NCI-H82 treated with DMSO at 0.1 percent for 48 hours (cell line): ENCODE measurements around the gene AIG1.
"Not testable (repeated sequence)": the region's sequence is repeated elsewhere in the genome, so short reads cannot be mapped to it uniquely, and the experiment has no call there.

ENCODE experiments used
- DNase-seq: peaks from one replicate; lab custom pipeline; 2025; ENCODE audit not compliant: unreplicated experiment; lab: John Stamatoyannopoulos, UW

The AIG1 gene, protein sequence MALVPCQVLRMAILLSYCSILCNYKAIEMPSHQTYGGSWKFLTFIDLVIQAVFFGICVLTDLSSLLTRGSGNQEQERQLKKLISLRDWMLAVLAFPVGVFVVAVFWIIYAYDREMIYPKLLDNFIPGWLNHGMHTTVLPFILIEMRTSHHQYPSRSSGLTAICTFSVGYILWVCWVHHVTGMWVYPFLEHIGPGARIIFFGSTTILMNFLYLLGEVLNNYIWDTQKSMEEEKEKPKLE

DNA sequence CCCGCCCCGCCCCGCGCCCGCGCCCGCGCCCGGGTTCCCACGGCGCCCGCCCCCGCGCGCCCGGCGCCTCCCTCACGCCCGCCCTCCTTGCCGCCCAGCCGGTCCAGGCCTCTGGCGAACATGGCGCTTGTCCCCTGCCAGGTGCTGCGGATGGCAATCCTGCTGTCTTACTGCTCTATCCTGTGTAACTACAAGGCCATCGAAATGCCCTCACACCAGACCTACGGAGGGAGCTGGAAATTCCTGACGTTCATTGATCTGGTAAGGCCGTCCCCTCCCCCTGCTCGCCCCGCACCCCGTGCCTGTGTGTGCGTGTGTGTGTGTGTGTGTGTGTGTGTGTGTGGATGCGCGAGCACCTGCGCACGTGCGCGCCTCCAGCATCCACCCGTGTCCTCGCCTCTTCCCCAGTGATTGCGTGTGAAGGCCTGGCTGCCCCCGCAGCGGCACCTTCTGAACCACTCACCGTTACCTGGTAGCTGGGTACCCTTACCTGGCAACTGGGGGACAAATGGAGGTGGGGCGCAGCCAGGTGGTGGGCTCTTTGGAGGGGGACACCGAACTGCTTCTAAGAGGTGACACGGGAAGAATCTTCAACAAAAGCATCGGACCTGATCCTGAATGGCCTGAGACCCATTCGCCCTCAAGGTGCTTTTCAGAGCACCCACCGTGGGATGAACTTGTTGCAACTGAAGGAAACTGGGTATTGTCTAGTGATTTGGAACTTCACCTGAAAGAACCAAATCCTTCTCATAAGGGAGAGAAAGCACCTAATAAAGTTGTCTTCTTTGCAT, at the start of gene AIG1:
Gene AIG1, plus strand, starts transcription at position 84 of the 791 bp plus-strand sequence. Its CDS starts 37 bp downstream, at position 121.
- DNase-seq, result no peak

DNA sequence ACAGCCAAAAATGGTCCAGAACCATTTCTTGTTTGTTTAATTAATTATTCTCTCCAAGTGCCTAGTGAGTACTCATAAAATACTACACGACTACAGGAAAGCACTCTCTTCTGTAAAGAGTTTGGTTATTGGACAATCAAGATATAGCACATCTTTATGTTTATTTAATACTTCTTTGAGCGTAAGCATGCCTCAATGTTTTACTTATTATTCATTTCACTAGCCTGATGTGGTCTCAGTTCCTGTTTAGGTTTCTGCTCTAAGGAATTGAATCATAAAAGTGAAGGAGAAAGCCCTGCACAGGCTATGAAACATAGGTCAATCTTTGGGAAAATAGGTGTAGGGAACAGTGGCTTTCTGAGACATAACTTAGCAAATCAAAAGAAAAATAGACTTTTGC, 45.9 kb upstream of the AIG1 start:
- no peak for DNase-seq

DNA sequence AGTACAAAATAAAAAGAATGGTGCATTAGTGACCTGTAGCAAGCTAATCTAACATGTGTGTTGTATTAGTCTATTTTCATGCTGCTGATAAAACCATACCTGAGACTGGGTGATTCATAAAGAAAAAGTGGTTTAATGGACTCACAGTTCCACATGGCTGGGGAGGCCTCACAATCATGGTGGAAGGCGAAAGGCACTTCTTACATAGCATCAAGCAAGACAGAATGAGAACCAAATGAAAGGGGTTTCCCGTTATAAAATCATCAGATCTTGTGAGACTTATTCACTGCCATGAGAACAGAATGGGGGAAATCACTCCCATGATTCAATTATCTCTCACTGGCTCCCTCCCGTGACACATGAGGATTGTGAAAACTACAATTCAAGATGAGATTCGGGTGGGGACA, 45.4 kb upstream of the AIG1 start:
- DNase-seq, result no peak

DNA sequence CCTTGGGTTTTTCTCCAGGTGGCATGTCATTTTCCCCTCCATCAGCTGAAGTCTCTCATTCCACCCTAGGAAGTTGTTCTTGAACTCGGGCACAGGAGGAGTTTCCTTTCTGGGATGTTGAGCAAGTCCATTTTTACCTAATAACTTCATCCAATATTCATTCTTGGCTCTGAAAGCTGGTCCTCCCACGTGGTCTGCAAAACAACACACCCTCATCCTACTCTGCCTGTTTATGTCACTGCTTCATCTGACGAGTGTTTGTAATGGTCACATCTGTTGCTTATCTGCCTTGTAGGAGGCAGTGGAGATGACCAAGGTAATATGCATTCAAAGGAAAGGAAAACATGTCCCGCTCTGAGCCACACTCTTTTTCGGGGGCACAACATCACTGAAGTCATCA, 41.7 kb upstream of the AIG1 start:
- no peak for DNase-seq

DNA sequence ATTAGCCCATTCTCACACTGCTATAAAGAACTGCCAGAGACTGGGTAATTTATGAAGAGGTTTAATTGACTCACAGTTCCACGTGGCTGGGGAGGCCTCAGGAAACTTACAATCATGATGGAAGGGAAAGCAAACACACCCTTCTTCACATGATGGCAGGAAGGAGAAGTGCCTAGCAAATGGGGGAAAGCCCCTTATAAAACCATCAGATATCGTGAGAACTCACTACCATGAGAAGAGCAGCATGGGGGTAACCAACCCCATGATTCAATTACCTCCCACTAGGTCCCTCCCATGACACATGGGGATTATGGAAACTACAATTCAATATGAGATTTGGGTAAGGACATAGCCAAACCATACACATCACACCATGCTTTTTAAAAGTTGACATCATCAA, 39.8 kb upstream of the AIG1 start:
- not testable (repeated sequence) for DNase-seq

DNA sequence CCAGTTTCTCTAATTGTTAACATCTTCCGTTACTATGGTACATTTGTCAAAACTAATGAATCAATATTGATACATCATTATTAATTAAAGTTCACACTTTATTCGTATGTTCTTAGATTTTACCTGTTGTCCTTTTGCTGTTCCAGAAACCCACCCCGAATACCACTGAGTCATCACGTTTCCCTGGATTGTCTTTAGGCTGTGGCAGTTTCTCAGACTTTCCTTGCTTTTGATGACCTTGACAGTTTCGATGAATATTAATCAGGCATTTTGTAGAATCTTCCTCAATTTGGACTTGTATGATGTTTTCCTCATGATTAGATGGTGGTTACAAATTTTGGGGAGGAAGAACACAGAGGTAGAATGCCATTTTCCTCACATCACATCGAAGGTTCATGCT, 39.1 kb upstream of the AIG1 start:
- DNase-seq, result no peak

DNA sequence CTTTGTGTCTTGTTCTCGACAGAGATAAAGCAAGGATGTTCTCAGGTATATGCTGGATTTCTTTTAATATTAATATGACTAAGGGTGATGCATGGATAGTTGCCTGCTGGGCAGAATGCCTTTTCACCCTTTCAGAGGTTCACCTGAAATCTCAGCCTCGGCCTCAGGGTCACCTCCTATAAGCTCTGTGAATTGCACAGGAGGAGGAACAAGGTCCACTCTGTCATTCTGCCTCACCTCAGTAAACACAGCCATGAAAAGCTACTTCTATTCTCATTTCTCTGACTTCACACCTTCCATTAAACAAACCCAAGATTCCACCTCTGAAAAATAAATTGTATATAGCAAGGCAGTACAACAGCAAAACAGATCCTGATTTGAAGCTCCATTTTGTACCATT, 38.1 kb upstream of the AIG1 start:
- no peak for DNase-seq

DNA sequence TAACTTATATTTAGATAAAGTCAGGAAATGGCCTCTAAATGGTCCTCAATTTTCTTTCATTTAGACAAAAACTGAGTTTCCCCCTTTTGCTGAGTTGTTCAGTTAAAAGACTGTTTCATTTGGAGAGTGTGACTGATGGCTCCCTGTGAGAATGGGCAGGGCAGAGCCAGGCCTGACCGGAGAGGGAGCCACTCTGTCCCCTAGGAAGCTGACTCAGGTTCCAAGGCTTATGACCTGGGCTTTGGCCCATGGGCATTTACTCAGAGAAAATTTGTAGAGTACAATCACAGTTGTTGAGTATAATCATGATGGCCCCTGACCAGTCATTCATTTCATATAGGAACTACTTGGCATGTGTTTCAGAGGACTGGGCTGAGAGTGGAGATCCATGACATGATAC, 37.0 kb upstream of the AIG1 start:
- no peak for DNase-seq

DNA sequence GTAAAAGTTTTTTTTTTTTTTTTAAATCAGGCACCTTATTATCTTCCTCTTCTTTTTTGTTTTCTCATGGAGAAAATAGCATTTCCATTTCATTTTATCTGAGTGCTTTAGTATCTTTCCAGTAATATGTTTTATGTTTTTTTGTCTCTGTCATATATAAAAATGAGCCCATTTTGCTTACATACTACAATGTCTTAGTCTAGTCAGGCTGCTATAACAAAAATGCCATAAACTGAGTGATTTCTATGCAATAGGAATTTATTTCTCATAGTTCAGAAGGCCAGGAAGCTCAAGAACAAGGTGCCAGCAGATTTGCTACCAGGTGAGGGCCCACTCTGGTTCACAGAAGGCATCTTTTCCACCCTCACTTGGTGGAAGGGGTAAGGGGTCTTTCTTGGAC, 35.7 kb upstream of the AIG1 start:
- DNase-seq, result no peak

DNA sequence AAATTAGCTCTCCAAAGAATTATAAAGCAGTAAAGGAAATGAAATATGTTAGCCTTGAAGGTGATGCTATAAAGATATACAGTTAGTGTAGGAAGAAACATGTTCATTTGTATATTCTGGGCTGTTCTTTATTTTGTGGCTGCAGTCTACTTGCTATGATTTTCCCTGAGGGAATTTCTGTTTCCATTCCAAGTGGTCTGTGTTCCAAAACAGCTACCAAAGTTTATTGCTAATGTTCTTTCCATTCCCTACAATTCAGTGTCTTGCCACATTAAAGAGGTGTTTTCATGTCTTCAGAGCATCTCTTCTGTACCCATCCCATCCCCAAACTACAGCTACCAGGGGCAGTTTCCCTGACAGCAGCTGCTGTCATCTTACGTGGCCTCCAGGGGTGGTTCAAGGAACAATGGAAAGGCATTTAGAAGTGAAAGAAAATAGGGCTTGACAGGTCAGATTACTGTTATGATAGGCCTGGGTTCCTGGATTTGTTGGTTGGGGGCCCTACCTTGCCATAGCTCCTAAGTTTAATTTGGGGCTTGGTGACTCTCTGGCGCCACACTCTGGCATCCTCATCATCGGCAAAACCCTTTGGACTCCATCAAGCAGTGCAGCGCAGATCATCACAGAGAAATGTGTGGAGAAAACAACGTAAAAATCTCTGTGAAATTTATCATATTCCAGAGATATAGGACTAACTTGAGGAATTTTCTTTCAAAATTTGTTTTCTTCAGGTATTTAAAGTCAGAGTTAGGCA, 33.8 kb upstream of the AIG1 start:
- no peak for DNase-seq

DNA sequence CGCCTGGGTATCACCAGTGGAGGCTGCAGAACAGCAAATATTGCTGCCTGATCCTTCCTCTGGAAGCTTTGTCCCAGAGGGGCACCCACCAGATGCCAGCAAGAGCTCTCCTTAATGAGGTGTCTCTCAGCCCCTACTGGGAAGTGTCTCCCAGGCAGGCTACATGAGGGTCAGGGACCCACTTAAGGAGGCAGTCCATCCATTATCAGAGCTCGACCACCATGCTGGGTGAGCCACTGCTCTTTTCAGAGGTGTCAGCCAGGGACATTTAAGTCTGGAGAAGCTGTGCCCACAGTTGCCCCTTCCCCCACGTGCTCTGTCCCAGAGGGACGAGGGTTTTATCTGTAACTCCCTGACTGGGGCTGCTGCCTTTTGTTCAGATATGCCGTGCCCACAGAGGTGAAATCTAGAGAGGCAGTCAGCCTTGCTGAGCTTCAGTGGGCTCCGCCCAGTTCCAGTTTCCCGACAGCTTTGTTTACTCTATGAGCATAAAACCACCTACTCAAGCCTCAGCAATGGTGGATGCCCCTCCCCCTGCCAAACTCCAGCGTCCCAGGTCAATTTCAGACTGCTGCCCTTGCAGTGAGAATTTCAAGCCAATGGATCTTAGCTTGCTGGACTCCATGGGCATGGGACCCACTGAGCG, 25.9 kb upstream of the AIG1 start:
- no peak for DNase-seq

DNA sequence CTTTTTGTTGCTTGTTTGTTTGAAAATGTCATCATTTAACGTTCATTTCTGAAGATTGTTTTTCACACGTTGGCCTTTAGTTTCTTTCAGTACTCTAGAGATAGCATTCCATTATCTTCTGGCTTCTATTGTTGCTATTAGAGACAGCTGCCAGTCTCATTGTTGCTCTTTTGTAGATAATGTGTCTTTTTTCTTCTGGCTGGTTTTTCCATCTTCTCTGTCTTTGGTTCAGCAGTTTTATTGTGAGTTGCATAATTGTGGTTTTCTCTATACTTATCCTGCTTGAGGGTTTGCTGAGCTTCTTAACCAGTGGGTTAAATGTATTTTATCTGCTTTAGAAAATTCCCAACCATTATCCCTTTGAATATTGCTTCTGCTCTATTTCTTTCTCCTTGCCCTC, 23.2 kb upstream of the AIG1 start:
- DNase-seq, result no peak

DNA sequence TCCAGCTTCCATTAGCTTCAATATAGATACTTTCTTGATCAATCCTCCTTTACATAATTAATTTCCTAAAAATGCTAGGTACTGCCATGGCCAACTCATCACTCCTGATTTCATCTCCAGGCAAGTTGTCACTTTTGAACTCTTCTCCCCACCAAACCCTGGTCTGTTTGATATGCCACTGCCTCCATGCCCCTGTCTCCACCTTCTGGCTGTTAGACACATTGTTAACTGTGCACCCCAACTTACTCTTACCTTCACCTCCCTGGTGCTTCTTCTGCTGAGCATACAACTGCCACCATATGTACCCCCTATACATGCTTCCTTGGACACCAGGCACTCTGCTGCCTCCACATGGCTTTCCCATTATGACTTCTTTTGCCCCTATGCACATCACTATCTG, 21.9 kb upstream of the AIG1 start:
- no peak for DNase-seq

DNA sequence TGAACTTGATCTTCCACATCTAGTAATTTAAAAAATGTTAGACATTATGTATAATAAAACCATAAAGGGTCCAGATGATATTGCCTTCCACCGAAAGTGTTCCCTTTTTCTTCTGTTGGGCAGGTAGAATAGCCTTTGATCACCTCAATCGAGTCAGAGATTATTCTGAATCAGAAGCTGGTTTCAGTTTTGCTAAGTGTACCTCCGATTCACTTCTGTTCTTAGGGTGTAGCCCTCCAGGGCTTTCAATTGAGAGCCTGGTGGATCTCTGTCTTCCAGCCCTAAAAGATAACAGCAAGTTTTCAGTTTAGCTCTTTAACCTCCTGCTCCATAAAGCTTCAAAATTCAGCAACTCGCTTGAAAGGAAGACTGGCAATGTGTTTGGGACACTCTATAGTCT, 21.1 kb upstream of the AIG1 start:
- no peak for DNase-seq

DNA sequence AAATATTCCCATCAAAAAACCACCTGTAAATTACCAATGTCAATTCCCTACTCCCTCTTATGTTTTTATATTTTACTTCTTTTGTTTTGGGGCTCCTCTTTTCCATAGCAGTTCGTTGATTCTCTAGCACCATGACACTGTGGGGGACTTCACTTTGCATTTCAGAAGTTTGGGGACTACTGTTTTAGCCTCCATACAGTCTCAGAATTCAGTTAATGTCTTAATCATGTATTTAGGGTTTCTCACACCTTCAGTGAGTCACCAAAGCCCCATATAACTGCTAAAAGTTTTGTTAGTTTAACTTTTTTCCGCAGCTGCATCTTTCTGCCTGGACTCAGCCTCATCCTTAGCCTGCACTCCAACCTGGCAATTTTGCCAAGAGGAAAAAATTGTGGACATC, 20.7 kb upstream of the AIG1 start:
- no peak for DNase-seq

DNA sequence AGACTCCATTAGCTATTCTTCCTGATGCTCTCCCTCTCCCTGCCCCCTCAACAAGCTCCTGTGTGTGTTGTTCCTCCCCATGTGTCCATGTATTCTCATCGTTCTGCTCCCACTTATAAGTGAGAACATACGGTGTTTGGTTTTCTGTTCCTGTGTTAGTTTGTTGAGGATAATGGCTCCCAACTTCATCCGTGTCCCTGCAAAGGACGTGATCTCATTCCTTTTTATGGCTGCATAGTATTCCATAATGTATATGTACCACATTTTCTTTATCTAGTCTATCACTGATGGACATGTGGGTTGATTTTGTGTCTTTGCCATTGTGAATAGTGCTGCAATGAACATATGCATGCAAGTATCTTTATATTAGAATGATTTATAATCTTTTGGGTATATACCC, 16.3 kb upstream of the AIG1 start:
- not testable (repeated sequence) for DNase-seq

DNA sequence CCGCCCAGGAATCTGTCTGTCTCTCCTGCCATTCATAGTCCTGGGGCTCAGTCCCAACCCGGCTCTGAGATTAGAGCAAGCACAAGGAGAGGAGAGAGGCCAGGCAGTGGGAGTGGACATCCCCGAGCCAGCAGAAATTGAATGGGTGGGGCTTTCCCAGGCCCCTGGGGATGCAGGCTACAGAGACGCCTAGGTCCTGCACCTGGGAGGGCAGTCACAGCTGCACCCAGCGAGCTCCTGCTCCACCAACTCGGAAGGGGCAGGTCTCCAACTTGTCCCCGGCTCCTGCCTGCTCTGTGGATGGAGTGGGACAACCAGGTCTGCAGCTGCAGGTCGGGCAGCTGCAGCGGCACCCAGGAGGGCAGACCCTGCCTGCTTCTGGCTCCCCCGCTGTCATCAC, 11.1 kb upstream of the AIG1 start:
- DNase-seq, result no peak

DNA sequence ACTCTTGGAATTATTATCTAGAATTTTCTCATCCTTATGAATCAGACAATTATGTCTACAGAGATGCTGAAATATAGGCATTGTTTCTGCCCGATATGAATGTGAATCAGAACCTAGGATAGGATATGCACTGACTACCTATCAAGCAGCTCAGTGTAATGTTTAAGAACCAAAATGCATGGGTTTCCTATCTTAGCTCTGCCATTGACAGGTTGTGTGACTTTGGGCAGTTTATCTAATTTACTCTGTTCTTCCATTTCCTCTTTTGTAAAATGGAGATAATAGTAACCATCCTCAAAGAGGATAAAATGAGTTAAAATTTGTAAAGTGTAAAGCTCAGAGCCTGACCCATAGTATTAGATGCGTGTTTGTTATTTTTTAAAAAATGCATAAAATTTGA, 10.2 kb upstream of the AIG1 start:
- DNase-seq, result no peak

DNA sequence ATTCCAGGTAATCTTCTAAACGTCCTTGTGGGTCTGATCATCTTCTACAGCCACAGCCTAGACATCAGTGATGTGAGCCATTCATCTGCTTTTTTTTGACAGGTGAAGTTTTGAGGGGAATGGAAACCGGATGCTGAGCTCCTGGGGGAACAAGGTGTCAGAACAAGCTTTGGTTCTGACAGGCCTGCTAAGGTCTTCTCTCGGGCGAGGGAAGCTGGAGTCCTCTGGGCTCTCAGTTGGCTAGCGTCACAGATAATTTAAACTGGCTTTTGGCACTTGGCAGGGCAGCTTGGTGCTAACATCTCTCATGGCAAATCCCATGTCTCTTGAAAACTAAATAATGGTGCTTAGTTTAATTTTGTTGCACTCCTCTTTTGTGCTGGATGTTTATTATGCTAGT, 8.4 kb upstream of the AIG1 start:
- no peak for DNase-seq

DNA sequence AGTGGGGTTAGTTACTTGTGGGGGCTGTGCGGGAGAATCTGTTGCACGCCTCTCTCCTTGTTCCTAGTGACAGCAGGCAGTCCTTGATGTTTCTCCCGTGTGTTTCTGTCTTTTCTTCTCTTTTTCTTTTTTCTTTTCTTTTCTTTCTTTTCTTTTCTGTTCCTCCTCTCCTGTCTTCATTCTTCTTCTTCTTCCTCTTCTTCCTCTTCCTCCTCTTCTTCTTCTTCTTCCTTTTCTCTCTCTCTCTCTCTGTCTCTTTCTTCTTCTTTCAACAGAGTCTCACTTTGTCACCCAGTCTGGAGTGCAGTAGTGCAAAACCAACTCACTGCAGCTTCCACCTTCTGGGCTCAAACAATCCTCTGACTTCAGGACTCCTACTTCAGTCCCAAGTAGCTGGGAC, 6.8 kb upstream of the AIG1 start:
- DNase-seq, result no peak

DNA sequence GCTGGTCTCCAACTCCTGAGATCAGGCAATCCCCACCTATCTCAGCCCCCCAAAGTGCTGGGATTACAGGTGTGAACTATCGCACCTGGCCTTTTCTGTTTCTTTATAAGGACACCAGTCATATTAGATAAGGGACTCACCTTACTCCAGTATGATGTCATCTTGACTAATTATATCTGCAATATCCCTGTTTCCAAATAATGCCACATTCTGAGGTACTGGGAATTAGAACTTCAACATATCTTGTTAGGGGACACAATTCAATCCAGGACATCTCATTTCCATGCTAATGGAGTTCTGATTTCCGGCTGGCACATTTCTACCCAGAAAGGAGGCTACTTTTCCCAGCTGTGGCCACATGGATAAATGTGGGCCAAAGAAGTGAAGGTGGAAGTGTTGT, 6.4 kb upstream of the AIG1 start:
- no peak for DNase-seq

DNA sequence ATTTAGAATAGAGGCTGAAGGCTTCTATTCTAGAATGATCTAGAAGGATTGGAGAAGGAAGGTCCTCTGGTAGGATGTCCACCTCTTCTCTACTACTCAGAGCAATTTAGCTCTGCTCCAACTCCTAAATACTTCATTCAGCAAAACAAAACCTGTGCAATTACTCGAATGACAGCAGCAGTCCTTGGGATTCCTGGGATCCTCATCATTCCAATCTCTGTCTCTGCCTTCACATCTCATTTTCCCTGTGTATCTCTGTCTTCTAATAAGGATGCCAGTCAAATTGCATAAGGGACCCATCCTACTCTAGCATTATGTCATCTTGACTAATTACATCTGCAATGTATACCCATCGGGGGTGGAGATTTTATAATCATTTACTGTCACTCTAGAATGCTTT, 5.5 kb upstream of the AIG1 start:
- DNase-seq, result no peak
